HG02973 (cell line): ENCODE results near the gene ARHGAP8.
"Not testable (repeated sequence)": the region's sequence is repeated elsewhere in the genome, so short reads cannot be mapped to it uniquely, and the experiment has no call there.

Experiments used
- ATAC-seq: cut with Tn5 transposase; IDR thresholded peaks from one replicate; pipeline ENCODE4 v1.9.1; 2021; ENCODE audit warnings: moderate library complexity; ENCODE audit not compliant: unreplicated experiment

The ARHGAP8 gene

DNA sequence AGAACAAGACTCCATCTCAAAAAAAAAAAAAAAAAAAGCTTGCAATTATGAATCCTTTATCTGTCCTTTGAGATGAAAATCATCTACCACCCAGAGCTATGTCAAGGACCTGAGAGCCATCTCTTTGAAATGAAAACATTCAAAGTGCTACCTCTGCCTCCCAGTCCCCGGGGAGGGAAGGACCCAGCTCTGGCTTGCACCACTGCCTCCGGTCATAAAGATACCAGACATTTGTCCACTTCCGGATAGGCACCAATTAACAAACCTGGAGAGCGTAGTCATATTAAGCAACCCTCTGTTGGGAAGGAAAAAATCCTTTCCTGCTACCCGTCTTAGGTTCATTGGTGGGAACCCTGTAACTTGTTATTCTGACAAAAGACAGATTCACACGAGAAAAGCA is 98.6 kb downstream of the ARHGAP8 start:
- no peak for ATAC-seq

DNA sequence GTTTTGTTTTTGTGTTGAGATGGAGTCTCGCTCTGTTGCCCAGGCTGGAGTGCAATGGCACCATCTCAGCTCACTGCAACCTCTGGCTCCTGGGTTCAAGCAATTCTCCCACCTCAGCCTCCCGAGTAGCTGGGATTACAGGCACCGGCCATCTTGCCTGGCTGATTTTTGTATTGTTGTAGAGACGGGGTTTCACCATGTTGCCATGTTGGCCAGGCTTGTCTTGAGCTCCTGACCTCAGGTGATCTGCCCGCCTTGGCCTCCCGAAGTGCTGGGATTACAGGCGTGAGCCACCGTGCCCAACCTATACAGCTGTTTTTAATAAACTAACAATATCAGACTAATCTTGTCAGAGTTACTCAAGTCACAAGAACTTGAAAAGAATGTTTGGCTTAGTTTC is 102.3 kb downstream of the ARHGAP8 start:
- ATAC-seq, result not testable (repeated sequence)

DNA sequence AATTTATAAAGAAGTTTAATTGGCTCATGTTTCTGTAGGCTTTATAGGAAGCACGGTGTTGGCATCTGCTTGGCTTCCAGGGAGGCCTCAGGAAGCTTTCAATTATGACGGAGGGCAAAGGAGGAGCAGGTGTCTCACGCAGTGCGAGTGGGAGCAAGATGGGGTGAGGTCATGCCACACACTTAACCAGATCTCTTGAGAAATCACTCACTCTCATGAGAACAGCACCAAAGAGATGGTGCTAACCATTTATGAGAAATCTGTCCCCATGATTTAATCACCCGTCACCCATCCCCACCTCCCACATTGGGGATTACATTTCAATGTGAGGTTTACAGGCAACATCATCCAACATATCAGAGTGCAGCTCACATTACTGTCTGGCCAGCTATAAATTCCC is 103.5 kb downstream of the ARHGAP8 start:
- ATAC-seq, result no peak

DNA sequence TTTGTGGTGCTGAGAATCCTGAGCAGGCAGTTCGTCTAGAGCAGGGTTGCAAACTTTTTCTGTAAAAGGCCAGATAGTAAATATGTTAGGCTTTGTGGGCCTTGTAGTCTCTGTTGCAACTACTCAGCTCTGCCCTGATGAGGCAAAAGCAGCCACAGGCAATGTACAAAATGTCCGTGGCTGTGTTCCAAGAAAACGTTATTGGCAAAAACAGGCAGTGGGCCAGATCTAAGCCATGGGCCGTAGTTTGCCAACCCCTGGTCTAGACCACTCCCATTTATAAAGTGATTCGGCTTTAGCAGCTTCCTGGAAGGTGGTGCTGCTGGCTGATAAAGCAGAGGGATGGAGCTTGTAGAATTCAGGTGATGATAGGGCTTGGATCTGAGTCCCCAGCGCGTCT is 106.4 kb downstream of the ARHGAP8 start:
- not testable (repeated sequence) for ATAC-seq

DNA sequence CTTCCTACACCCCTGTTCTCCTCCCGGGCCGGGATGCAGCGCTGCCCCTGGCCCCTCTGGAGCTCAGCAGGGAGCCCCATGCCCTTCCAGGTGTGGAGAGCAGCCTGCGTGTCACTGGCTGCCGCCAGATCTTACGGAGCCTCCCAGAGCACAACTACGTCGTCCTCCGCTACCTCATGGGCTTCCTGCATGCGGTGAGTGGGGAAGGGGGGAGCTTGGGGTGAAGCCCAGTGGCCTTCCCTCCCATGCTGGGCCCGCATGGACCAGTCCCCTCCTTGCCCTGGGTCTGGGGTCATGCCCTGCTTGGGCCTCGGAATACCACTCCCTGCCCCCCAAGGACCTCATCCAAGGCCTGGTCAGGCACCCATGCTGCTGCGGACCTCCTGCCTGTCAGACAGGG is 107.3 kb downstream of the ARHGAP8 start:
- no peak for ATAC-seq

DNA sequence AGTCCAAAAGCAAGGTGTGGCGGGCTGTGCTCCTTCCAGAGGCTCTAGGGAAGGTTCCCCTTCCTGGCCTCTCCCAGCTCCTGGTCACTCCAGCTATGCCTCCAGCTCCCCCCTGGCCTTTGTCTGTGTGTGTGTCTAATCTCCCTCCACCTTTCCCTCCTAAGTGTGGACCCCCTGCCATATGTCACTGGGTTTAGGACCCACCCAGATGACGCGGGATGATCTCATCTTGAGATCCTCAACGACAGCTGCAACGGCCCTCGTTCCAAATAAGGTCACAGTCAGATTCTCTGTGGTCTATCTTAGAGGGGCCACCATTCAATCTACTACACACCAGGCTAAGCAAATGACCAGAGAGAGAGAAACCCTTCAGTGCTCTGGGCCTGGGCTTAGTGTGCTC is 107.9 kb downstream of the ARHGAP8 start:
- ATAC-seq, result no peak

DNA sequence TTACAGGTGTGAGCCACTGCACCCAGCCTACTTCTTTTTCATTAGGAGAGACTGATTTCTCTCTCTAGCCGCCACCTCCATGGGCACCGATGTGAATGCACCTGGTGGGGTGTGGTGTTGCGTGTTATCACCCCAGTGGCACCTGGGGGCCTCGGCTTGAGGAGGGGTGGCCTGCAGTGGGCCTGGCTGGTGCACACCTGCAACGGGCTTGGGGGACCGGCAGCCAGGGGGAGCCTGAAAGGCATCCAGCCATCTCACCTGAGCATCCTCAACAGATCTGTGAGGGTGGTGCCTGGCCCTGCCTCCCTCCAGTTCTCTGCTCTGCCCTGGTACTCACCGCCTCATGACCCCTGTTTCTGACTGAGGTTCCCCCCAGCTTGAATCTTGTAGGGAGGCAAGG is 108.9 kb downstream of the ARHGAP8 start:
- no peak for ATAC-seq

DNA sequence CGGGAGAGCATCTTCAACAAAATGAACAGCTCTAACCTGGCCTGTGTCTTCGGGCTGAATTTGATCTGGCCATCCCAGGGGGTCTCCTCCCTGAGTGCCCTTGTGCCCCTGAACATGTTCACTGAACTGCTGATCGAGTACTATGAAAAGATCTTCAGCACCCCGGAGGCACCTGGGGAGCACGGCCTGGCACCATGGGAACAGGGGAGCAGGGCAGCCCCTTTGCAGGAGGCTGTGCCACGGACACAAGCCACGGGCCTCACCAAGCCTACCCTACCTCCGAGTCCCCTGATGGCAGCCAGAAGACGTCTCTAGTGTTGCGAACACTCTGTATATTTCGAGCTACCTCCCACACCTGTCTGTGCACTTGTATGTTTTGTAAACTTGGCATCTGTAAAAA is 109.9 kb downstream of the ARHGAP8 start:
- ATAC-seq, result no peak

DNA sequence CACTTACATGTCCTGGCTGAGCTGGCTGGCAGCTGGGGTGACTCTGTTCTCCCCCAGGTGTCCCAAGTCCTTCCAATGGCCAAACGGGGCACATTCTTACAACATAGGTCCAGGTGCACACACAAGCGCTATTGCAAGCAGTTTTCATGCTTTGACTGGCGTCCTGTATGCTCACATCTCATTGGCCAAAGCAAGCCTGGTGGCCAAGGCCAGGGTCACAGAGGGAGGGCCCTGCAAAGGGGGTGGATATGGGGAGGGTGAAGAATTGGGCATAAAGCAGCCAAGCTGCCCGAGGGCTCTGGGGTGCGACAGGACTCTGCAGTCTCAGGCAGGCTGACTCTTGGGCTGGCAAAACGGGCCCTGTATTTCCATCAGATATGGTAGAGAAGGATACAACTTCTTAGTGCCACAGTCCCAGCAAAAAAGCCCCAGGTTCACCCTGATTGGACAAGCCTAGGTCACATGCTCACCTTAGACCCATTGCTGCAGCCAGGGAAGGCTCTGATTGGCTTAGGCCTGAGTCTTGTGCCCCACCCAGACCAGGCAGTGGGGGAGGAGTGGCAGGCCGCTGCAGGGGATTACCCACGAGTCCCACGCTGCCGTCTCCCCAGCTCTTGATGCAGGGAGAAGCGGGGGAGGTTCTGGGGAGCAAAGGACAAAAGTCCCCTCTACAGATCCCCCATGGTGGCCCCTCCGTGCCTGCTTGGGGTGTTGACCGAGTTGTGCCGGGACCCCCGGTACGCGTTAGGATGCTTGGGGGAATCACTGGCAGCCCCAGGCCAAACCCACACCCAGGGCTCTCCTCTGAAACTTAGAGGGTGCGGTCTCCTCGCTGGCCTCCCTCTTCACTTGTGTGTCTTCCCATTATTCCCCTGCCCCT is 110.8 kb downstream of the ARHGAP8 start:
- ATAC-seq, result no peak

DNA sequence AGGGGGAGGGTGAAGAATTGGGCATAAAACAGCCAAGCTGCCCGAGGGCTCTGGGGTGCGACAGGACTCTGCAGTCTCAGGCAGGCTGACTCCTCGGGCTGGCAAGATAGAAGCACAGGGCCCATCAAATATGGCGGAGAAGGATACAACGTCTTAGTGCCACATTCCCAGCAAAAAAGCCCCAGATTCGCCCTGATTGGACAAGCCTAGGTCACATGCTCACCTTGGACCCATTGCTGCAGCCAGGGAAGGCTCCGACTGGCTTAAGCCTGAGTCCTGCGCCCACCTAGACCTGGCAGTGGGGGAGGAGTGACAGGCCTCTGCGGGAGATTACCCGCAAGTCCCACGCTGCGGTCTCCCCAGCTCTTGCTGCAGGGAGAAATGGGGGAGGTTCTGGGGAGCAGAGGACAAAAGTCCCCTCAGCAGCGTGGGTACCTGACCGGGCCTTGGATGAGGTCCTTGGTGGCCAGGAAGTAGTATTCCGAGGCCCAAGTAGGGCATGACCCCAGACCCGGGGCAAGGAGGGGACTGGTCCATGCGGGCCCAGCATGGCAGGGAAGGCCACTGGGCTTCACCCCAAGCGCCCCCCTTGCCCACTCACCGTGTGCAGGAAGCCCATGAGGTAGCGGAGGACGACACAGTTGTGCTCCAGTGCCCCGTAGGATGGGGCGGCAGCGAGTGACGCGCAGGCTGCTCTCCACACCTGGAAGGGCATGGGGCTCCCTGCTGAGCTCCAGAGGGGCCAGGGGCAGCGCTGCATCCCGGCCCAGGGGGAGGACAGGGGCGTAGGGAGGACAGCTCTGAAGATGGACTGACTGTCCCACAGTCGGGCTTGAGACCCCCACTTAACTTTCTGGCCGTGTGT is 113.0 kb downstream of the ARHGAP8 start:
- ATAC-seq, result no peak

DNA sequence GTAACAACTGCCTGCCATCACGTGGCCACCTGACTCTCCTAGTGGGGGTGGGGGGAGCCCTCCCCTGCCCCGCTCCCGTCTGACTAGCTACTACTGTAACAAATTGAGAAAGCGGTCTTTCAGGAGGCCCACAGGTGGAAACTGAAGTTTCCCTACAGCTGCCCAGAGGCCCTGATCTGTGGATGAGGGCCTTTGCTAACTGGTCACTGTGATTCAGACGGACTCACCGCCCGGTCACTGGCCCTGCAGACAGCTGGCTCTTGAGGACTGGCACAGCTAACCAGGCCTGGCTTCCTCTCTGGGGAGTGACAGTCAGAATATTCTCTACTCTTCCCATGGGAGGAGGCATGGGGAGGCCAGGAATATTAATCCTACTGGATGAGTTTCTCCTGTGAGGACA is 116.8 kb downstream of the ARHGAP8 start:
- ATAC-seq, result no peak

DNA sequence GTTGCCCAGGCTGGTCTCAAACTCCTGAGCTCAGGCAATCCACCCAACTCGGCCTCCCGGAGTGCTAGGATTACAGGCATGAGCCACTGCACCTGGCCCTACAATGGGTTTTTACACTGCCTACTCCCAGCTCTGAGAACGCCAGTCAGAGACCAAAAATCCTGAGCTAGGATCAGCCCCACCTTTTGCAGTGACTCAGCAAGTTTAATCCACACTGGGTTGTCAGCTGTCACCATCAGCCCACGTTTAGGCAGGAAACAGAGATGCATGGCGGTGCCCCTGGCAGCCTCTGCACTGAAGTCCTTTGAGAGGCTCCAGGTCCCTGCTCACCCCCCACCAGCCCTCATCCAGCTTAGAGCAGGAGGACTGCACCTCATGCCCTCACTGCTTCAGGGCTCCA is 117.6 kb downstream of the ARHGAP8 start:
- ATAC-seq, result no peak

DNA sequence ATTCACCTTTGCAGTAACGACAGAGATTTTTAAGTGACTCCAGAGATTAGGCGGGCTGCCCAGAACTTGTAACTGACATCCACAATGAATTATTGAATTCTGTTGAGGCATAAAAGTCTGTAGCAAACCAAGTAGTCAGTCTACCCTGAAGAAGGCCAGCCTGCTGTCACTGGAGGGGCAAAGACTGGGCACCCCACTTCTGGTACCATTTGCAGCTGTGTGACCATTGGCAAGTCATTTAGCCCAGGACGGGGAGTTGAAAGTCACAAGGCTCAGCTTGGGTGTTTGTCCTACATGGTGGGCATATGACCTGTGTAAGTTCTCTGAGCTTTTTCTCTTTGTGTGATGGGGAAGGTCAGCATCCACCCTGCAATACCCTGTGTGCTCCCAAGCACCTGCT is 119.4 kb downstream of the ARHGAP8 start:
- ATAC-seq, result no peak

DNA sequence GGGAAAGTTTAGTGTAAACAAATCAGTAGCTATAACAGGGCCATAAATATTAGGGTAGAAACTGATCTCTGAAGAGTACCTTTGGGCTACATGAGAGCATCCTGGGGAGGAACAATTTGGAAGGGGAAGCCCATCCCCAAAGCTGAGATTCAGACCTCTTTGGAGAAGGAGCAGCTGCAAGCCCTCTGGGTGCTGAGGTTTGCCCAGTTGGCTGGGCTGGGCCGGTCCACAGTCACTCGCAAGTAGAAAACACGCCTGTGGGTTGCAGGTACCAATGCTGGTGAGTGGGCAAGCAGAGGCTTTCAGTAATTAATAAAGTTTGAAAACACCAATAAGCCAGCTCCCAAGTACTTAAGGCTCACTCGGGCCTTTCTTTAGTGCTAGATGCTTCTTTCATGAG is 124.5 kb downstream of the ARHGAP8 start:
- ATAC-seq, result no peak

DNA sequence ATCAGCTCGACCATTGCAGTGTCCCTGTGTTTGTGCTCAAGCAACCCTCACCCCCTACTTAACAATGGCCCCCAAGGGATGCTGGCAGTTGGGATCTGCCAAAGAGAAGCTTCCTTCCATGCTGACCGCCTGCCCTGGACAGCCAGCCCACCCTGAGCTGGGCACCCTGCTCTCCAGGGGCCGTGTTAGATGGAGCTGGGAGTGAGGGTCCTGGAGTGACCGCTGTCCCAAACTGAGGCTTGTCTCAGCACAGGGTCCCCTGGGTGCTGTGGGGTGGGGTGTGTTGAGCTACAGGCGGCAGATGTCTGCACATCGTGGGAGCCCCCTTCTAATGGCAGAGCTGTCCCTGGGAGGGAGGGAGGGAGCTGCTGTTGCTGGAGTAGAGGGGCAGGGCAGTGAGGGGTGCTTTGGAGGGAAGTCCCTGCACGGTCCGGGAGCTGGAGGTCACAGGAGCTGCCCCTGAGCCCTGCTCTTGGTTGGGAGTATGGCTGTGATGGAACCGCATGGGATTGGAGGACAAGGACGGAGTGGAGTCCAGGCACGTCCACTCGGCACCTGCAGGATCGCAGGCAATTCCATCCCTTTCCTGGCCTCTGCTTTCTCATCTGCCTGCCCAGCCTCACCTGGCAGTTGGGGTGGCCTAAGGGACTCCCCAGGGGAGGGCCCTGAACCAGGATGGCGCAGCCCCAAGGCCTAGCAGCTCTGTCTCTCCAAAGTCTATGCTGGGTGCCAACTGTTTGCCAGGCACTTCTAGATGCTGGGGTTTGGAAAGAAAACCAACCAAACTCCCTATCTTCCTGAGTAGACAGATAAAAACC is 126.3 kb downstream of the ARHGAP8 start:
- no peak for ATAC-seq

DNA sequence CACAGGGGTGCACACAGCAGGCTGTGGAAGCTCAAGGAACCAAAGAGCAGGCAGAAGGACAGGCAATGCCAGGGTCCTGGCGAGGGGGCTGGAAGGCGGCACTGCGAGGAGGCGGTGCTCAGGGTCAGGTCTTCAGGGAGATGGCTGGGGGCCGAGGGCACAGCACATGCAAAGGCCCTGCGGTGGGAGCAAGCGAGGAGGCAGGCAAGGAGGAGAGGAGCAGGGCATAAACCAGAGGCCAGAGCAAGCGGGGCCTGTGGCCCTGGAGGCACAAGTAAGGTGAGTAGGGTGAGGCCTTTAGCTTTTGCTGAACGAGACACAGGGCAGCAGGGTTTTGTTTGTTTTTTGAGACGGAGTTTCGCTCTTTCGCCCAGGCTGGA is 126.9 kb downstream of the ARHGAP8 start:
- ATAC-seq, result no peak

DNA sequence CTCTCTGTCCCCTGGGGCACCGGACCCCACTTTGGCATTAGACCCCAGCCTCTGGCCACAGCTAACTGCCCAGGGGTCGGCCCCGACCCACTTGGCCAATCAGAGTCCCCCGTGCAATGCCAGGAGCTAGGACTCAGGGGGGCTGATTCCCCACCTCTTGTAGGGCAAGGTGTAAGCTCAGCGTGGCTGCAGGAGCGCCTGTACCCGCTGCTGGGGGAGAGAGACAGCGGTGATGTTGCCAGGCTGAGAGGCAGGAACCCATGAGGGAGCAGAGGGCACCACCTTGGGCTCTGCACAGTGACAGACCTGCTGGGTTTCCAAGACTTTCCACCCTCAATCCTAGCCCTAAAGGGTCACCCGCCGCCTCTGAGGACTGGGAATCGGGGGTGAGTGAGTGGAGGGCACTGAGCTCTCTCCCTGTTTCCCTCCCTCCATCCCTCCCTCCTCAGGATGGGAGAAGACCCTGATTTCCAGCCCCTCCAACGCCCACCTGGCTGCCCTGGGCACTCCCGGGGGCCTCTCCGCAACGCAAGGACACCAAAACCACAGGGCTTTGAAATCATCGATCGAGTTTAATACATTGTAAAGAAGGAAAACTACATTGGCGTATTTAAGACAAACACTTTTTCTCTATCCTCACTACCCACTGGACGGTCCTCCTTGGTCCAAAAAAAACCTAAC is 128.4 kb downstream of the ARHGAP8 start:
- ATAC-seq, result no peak

DNA sequence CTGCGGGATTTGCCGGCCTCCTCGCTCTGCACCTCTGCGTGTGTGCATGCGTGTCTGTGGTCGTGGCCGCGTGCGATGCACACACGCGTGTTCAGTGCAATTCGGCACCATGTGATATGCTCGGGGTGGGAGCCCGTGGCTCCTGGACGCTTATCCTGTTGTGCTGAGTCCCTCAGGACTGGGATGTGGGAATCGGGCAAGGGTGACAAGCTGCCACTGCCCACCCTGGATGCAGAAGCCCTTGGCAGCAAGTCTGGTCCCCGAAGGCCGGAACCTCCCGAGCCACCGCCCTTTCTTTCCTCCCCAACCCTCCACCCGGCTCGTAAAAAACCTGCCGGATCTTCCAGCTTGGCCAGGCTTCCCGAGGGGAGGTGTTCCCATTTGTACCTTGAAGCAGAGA is 129.2 kb downstream of the ARHGAP8 start:
- ATAC-seq, result no peak

DNA sequence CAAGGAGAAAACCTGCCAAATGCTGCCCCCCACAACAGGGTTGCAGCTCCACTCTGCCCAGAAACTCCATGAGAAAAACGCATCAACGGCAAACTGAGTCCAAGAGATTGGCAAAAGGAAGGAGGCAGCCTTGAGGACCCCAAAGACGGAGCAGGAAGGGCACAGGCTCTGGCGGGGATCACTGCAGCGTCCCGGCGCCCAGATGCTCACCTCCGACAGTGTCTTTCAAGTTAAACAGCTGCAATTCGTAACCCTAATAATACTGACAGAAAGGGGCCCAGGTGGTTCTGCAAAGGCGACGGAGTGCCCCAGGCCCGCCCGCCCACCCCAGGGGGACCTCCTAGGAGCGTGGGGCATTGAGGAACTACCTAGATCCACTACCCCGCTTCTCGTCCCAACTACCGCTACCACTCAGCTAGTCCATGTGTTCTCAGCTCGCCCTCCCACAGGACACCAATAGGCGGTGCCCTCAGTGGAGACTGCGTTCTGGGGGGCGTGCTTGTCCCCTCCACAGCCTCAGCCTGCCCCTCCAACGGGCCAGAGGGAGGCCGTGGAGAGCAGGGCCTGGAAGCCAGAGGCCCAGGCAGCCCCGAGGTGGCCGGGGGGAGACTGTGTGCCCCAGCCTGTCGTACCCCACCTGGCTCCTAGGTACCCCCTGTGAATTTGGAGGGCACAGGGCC is 130.0 kb downstream of the ARHGAP8 start:
- ATAC-seq, result no peak

DNA sequence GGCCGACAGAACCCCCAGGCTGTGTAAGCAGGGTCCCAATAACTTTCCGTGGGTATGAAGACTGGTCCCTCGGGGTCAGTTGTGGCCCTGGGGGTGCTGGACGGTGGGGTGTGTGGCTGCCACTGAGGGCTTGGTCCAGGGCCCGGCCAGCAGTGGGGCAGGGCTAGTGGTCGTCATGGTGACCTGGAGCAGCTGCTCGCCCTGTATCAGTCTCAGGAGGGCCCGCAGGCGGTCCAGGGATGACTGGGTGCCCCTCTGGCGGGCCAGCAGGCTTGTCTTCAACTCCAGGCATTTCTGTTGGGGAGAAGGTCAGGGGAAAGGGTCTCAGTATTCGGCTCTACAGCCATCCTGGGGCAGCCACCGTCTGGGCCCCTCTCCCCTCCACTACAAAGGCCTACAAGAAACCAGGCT is 130.6 kb downstream of the ARHGAP8 start:
- ATAC-seq, result no peak
